HG02981 (cell line): ENCODE measurements around the gene GPR39.

Experiments
- ATAC-seq: cut with Tn5 transposase; IDR thresholded peaks from one replicate; pipeline ENCODE4 v1.9.1; 2021; ENCODE audit warnings: mild to moderate bottlenecking, moderate library complexity; ENCODE audit not compliant: unreplicated experiment

The GPR39 gene

GRCh38 chr2:132667706-132668105 lies 251.1 kb downstream of the GPR39 start:
- ATAC-seq, result no peak

GRCh38 chr2:132668189-132668823 lies 251.7 kb downstream of the GPR39 start:
- ATAC-seq, result no peak

- ATAC-seq, result no peak
These were observed 252.6 kb downstream of the GPR39 start for GRCh38 chr2:132668987-132669907.

GRCh38 chr2:132669908-132670495 lies 253.4 kb downstream of the GPR39 start, which contains the start of gene LYPD1:
LYPD1 (minus strand) TSS chr2:132670205; CDS start chr2:132669932, 273 bp downstream.
- no peak for ATAC-seq

DNA sequence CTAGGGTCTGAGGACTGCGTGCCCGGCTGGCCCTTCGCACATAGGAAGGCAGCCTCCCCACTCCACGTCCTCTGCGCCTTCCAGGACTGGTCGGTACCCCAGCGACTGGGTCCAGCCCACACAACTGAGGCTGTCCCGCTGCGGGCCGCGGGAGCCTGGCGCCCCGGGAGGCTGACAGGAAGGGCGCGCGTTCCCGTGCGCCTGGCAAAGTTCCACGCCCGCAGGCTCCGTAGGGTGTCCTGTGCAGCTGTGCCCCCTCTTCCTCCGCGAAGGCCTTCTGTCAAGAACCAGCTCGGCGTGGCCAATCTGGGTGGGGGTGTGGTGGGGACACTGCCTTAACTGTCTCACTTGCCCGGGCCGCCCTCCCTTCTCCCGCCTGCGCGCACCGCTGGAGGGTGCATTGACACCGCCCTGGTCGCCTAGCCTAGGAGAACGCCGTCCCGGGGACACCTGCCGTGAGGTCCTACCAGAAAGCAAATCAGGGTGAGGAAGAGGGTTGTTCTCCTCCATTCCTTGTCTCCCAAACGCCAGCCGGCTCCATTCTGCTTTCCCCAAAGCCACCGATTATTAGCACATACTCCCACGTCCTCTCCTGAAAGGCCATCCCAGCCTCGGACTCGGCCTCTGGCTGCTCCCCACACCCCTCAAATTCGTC lies 254.0 kb downstream of the GPR39 start:
- no peak for ATAC-seq

- no peak for ATAC-seq
These were observed 254.7 kb downstream of the GPR39 start for GRCh38 chr2:132671151-132671835.

GRCh38 chr2:132676999-132677398 lies 260.4 kb downstream of the GPR39 start:
- no peak for ATAC-seq

DNA sequence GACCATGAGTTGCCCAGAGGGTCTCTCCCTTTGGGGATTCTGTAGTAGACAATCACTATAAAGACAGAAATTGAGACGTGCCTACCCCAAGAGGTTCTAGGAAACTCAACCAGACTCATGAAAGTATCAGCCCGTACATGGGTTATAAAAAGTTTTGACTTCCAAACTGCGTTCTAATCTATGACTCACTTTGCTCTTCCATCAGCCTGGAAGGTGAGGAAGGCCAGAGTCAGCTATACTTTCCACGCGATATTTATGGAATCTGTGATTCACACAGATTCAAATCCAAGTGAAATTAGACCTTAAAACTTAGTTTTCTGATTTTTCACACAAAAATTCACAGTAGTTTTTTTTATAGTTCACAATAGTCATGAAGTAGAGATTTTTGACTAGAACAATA lies 261.1 kb downstream of the GPR39 start:
- ATAC-seq, result no peak

DNA sequence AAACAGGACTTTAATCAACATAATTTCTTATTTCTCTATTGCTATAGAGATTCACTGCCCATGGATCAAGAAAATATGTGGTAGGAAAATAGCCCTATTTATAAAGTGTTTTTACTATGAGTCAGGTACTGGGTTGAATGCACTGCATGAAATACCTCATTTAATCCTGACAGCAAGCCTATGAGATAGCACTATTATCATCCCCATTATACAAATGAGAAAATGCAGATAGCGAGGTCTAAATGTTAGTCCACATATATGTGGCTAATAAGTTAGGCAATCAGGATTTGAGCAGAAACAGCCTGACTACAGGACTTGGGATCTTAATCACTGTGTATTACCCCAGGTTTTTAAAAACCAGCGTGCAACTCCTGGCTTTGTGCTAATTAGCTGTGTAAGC lies 261.9 kb downstream of the GPR39 start:
- ATAC-seq, result no peak

DNA sequence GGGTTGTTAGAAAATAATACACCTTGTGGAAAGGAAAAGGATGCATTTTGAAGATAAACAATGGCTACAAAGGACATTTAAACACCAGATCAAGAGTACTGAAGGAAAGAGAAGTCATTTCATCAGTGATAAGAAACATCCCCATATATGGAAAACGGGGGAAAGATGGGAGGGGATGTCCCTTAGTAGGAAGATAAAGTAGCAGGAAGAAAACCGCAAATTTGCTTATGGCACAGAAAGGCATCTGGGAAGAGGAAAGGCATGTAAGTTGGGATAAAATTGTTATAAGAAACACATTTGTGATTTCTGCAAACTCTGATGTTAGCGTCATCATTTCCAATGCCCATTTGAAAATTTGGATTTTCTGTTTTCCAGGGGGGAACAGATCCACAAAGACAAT lies 263.9 kb downstream of the GPR39 start:
- no peak for ATAC-seq

DNA sequence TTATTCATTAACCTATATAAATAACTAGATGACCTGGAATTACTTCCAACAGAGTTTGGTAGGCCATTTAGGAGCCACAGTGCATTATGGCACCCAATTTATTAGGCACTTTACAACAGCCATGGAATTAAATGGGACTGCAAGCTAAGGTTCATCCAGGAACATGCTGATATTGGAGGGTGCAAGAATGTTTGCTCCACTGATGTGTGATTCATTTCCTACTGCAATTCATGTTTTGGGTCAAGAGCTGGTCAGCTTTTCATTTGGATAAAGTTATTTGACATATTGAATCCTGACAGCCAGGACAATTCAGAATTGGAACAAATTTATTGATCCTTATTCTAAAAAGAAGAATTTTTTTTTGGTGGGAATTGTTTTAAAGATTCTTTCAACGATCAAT lies 265.2 kb downstream of the GPR39 start:
- ATAC-seq, result no peak

DNA sequence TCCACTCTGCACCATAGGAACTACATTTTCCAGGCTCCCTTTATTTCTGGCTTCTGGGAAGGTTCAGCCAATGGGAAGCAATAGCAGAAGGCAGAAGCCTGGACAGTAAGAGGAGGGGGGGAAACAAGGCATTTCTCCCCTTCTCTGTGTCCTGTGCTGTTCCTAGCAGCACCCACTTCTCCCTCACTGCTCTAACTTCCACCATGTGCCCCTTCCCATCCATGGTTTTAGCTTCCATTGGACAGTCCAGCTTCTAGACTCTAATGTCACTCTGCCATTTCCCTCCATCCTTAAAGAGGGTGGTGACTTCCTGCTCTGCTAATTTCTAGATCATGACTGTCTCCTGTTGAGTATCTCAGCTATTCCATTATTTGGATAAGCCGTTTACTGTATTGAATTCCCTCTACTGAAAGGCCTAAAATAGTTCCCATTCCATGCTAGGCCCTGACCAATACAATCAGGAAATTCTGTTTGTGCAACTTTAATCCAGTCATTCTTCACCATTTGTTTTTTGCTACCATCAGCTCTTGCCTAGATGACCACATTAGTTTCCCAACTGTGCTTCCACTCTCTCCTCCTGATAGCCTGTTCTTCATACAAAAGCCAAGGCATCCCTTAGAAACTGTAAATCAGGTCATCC lies 274.2 kb downstream of the GPR39 start:
- no peak for ATAC-seq

DNA sequence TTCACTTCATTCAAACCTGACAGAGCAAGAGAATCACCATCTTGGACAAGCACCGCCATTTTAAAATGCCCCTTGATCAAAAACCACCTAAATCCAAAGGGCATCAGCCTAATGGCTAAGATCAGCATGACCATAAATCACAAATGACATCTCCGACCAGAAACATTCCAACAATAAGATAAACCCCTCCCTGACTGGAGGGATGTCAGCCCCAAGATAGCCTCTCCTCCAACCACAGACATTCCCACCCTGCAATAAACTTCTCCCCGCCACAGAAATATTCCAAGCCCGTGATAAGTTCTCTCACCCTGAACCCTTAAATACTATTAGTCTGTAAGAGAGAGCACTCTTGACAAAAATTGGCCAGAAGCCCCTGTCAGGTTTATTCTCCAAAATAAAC lies 275.0 kb downstream of the GPR39 start:
- no peak for ATAC-seq

- ATAC-seq, result no peak
These were observed 276.2 kb downstream of the GPR39 start for GRCh38 chr2:132692816-132693215.
